Measurements from ENCODE around the gene TBCC. TPM values are rescaled to one million over a fixed set of nuclear protein-coding genes. Genes with fewer than 3 reads are reported as not detected.

TBCC gene
- total RNA-seq, 1 donor from 2014 or later, result 36.6 TPM

GRCh38 chr6:42711930-42712329 lies 34.0 kb downstream of the TBCC start:
- Histone ChIP-seq H3K27me3 (ENCODE audit: control insufficient read depth, insufficient read depth, low read length) (no peaks in the 10 kb centered on the region), H3K36me3 (ENCODE audit: control insufficient read depth, insufficient read depth, low read length) (no peaks in the 10 kb centered on the region), H3K4me3 (ENCODE audit: low read depth, low read length) (no peak overlapping the region)
- no peak for TF ChIP-seq CTCF (IDR thresholded peaks at IDR 0.05; ENCODE audit: insufficient read depth, low read length, severe bottlenecking)
- DNase-seq (ENCODE audit: low read depth) (no peak), FAIRE-seq (no peak)

DNA sequence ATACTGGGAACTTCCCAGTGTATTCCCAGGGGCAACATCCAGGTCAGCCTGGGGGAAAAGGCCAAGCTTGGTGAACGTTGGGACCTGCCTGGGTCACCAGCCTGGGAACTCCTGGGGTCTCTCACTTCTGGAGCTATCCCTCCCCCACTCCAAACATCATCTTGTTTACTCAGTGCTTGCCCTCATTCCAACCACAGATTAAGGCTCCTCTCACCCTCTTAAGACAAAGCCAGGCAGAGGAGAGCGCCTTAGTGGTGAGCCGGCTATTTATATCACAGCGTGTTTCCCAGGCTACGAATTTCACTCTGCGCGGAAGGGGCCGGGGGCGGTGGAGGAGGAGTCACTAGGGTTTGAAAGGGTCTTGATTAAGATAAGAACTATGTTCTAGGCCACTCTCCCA lies 35.6 kb downstream of the TBCC start:
- H3K27me3 ChIP-seq (ENCODE audit: control insufficient read depth, insufficient read depth, low read length), result no peaks in the 10 kb centered on the region
- DNase-seq (ENCODE audit: low read depth) (no peak), FAIRE-seq (no peak)
- H3K4me3 ChIP-seq (ENCODE audit: low read depth, low read length), result no peak overlapping the region
- no peak for TF ChIP-seq CTCF (IDR thresholded peaks at IDR 0.05; ENCODE audit: insufficient read depth, low read length, severe bottlenecking)
- H3K36me3 ChIP-seq (ENCODE audit: control insufficient read depth, insufficient read depth, low read length), result no peaks in the 10 kb centered on the region

GRCh38 chr6:42709871-42710270 lies 36.0 kb downstream of the TBCC start:
- FAIRE-seq, result no peak
- no peak for TF ChIP-seq CTCF (IDR thresholded peaks at IDR 0.05; ENCODE audit: insufficient read depth, low read length, severe bottlenecking)
- Histone ChIP-seq H3K27me3 (ENCODE audit: control insufficient read depth, insufficient read depth, low read length) (no peaks in the 10 kb centered on the region), H3K36me3 (ENCODE audit: control insufficient read depth, insufficient read depth, low read length) (no peaks in the 10 kb centered on the region), H3K4me3 (ENCODE audit: low read depth, low read length) (no peak overlapping the region)
- DNase-seq (ENCODE audit: low read depth), result no peak

DNA sequence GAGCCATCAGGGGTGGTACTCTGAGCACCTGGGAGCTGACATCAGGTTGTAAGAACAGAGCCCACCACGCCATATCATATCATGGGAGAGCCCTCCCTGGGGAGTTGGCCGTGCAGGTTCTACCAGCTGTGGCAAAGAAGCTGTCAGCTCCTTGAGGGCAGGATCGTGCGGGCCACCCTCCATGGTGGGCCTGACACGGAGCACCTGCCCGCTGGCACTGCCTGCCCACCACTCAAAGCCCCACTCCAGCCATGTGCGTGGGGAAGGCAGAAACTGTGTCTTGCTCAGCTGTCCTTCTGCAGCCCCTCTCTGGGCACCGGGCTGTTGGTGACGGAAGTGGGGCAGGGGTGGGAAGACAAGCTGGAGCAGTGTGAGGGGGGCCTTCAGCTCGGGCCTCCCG lies 37.8 kb downstream of the TBCC start:
- Histone ChIP-seq H3K27me3 (ENCODE audit: control insufficient read depth, insufficient read depth, low read length) (no peaks in the 10 kb centered on the region), H3K36me3 (ENCODE audit: control insufficient read depth, insufficient read depth, low read length) (no peaks in the 10 kb centered on the region), H3K4me3 (ENCODE audit: low read depth, low read length) (no peak overlapping the region)
- TF ChIP-seq CTCF (IDR thresholded peaks at IDR 0.05; ENCODE audit: insufficient read depth, low read length, severe bottlenecking), result no peak
- no peak for FAIRE-seq
- no peak for DNase-seq (ENCODE audit: low read depth)

- FAIRE-seq (no peak), DNase-seq (ENCODE audit: low read depth) (no peak)
- Histone ChIP-seq H3K36me3 (ENCODE audit: control insufficient read depth, insufficient read depth, low read length) (no peaks in the 10 kb centered on the region), H3K27me3 (ENCODE audit: control insufficient read depth, insufficient read depth, low read length) (no peaks in the 10 kb centered on the region), H3K4me3 (ENCODE audit: low read depth, low read length) (no peak overlapping the region)
- TF ChIP-seq CTCF (IDR thresholded peaks at IDR 0.05; ENCODE audit: insufficient read depth, low read length, severe bottlenecking), result no peak
These were observed 38.3 kb downstream of the TBCC start for GRCh38 chr6:42707595-42707994.

DNA sequence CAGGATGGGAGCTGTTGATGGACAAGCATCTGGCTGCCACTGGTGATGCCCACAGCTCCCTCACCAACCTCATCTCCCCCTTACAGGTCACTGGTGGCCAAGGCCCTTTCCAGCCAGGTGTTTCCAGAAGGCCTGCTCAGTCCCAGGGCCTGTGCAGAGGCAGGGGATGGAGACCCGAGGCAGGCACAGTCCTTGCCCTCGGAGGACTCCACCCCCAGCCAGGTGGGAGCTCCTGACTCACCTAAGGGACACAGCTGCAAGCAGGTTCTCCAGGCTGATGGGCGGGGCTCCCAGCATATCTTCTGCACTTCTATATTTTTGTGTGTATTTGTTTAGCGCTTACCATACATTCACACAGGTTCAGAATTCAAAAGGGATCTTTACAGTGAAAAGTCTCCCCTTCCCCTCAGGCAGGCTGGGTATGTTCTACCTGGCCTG lies 40.9 kb downstream of the TBCC start:
- H3K4me3 ChIP-seq (ENCODE audit: low read depth, low read length), result no peak overlapping the region
- no peaks in the 10 kb centered on the region for H3K27me3 ChIP-seq (ENCODE audit: control insufficient read depth, insufficient read depth, low read length)
- no peak for TF ChIP-seq CTCF (IDR thresholded peaks at IDR 0.05; ENCODE audit: insufficient read depth, low read length, severe bottlenecking)
- DNase-seq (ENCODE audit: low read depth) (peak; percentile 26), FAIRE-seq (no peak)
- H3K36me3 ChIP-seq (ENCODE audit: control insufficient read depth, insufficient read depth, low read length), result no peaks in the 10 kb centered on the region
